Upper lobe of left lung (tissue), 6 donors: Measurements from ENCODE around the gene KIAA0232. TPM values are rescaled to one million over a fixed set of nuclear protein-coding genes. Genes with fewer than 3 reads are reported as not detected.

Experiments
- ATAC-seq, 2 donors: fragments of 200-7000 bp; cut with Tn5 transposase; one replicate each; pipeline ENCODE4 v1.9.1; 2022; ENCODE audit warnings: mild to moderate bottlenecking in 2 of 2, moderate library complexity in 2 of 2; ENCODE audit not compliant: low FRiP score in 2 of 2
- DNase-seq, 2 donors: peaks; one replicate each; pipeline ENCODE4 v3.0.0-alpha.2; 2019 to 2020
- H3K27ac ChIP-seq, 4 donors: fragments of 200-600 bp; sonication (generic); one replicate each; pipeline ENCODE4 v1.5.1; 2016 to 2019
- H3K27me3 ChIP-seq, 4 donors: fragments of 200-600 bp; sonication (generic); one replicate each; pipeline ENCODE4 v1.5.1; 2017 to 2019
- H3K36me3 ChIP-seq, 4 donors: fragments of 200-600 bp; sonication (generic); one replicate each; pipeline ENCODE4 v1.5.1; 2016 to 2019
- H3K4me1 ChIP-seq, 4 donors: fragments of 200-600 bp; sonication (generic); one replicate each; pipeline ENCODE4 v1.5.1; 2018 to 2019
- H3K4me3 ChIP-seq, 4 donors: fragments of 200-600 bp; sonication (generic); one replicate each; pipeline ENCODE4 v1.5.1; 2017 to 2019; ENCODE audit warnings: mild to moderate bottlenecking in 2 of 4, moderate library complexity in 1 of 4
- H3K9me3 ChIP-seq, 4 donors: fragments of 200-600 bp; sonication (generic); one replicate each; pipeline ENCODE4 v1.5.1; 2018 to 2019
- CTCF ChIP-seq, 6 experiments: fragments of 450-650 bp in 4 of 6; fragments of 200-600 bp in 2 of 6; sonication (generic) in 2 of 6; IDR thresholded peaks; one replicate each; pipeline ENCODE4 v1.5.1; 2016 to 2019; ENCODE audit warnings: antibody characterized with exemption in 6 of 6
- EP300 ChIP-seq, 4 donors: sonication (generic); formaldehyde crosslinking; IDR thresholded peaks; one replicate each; pipeline ENCODE4 v1.5.1; 2017; ENCODE audit warnings: antibody characterized with exemption in 4 of 4, control low read depth in 2 of 4
- POLR2A ChIP-seq, 4 donors: fragments of 450-650 bp; IDR thresholded peaks; one replicate each; pipeline ENCODE4 v1.5.1; 2016 to 2017; ENCODE audit warnings: antibody characterized with exemption in 4 of 4, mild to moderate bottlenecking in 2 of 4
- POLR2AphosphoS5 ChIP-seq, 2 donors: sonication (generic); formaldehyde crosslinking; IDR thresholded peaks; one replicate each; pipeline ENCODE4 v1.5.1; 2017; ENCODE audit warnings: antibody characterized with exemption in 2 of 2
- WGBS, 2 donors: methylation state at CpG; one replicate each; pipeline ENCODE4 v1.1.5; 2017 to 2018; 5-methylcytosine and 5-hydroxymethylcytosine counted together
- total RNA-seq, 6 donors: library from RNA; depleted of rRNA in 4 of 6; stranded (reverse); fragments of >200 nt in 4 of 6; gene quantifications; one replicate each; pipeline versions ENCODE4 v1.1.0 to v1.2.1, GENCODE V29; 2016 to 2021
- donor health status: DM: no; HTN: no; CAD: no; lungs with moderate emphysema.
- donor health status: DM: no; HTN: yes; CAD: no; lungs with severe emphysema.

Gene KIAA0232
- total RNA-seq, 6 donors from 2014 or later, result 22.6 to 45.0 (median 24.4) TPM

GRCh38 chr4:6847178-6847577 lies 64.7 kb downstream of the KIAA0232 start:
- TF ChIP-seq CTCF (IDR thresholded peaks at IDR 0.05), result no peak
- TF ChIP-seq EP300 (IDR thresholded peaks at IDR 0.05), result no peak
- TF ChIP-seq POLR2AphosphoS5 (IDR thresholded peaks at IDR 0.05), result no peak
- TF ChIP-seq POLR2A (IDR thresholded peaks at IDR 0.05), result no peak
- Histone ChIP-seq H3K4me3 (no peak overlapping the region), H3K27me3 (no peaks in the 10 kb centered on the region), H3K27ac (no peak overlapping the region), H3K4me1 (no peaks in the 10 kb centered on the region), H3K9me3 (peaks cover 0 to under 1% (median 0%) of the 10 kb centered on the region in 4 donors), H3K36me3 (peaks cover 0 to 40% (median 16%) of the 10 kb centered on the region in 4 donors)
- DNase-seq, result no peak
- 42 to 48% methylated on average over 2 of the region's 2 CpGs for WGBS, 2 donors
- no peak for ATAC-seq

GRCh38 chr4:6848717-6849305 lies 66.3 kb downstream of the KIAA0232 start:
- Histone ChIP-seq H3K27ac (no peak overlapping the region), H3K4me1 (peaks cover 0 to under 1% (median 0%) of the 10 kb centered on the region in 4 donors), H3K9me3 (peaks cover 0 to 9% (median 7%) of the 10 kb centered on the region in 4 donors), H3K4me3 (no peak overlapping the region), H3K36me3 (peaks cover 0 to 34% (median 13%) of the 10 kb centered on the region in 4 donors), H3K27me3 (no peaks in the 10 kb centered on the region)
- no peak for DNase-seq
- no peak for ATAC-seq
- TF ChIP-seq CTCF (IDR thresholded peaks at IDR 0.05) (no peak), POLR2A (IDR thresholded peaks at IDR 0.05) (no peak), POLR2AphosphoS5 (IDR thresholded peaks at IDR 0.05) (no peak), EP300 (IDR thresholded peaks at IDR 0.05) (no peak)
- WGBS, 2 donors, result 85 to 90% methylated on average over 3 of the region's 3 CpGs

DNA sequence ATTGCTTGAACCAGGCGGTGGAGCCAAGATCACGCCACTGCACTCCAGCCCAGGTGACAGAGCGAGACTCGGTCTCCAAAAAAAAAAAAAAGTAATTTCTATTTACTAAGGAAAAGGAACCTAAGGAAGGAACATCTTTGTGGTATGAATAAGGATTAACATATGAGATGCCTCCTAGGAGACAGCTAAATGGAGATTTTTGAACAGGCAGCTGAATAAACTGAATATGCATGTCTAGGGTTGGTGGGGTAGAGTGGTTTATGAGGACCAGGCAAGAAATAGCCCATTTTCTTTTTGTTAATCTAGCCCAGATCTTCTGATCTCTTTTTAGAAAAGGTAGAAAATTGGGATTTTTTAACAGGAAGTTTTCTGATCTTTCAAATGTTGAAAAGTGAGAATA lies 67.2 kb downstream of the KIAA0232 start:
- H3K9me3 ChIP-seq, result peaks cover 0 to 9% (median 7%) of the 10 kb centered on the region in 4 donors
- peaks cover 0 to 9% (median 5%) of the 10 kb centered on the region in 4 donors for H3K4me1 ChIP-seq
- WGBS, 2 donors, result 96 to 98% methylated on average over 4 of the region's 4 CpGs
- H3K36me3 ChIP-seq, result peaks cover 0 to 26% (median 11%) of the 10 kb centered on the region in 4 donors
- DNase-seq, result no peak
- ATAC-seq, result no peak
- no peaks in the 10 kb centered on the region for H3K27me3 ChIP-seq
- TF ChIP-seq POLR2A (IDR thresholded peaks at IDR 0.05), result no peak
- TF ChIP-seq EP300 (IDR thresholded peaks at IDR 0.05), result no peak
- no peak for TF ChIP-seq POLR2AphosphoS5 (IDR thresholded peaks at IDR 0.05)
- no peak for TF ChIP-seq CTCF (IDR thresholded peaks at IDR 0.05)
- H3K4me3 ChIP-seq, result no peak overlapping the region
- H3K27ac ChIP-seq, result no peak overlapping the region

DNA sequence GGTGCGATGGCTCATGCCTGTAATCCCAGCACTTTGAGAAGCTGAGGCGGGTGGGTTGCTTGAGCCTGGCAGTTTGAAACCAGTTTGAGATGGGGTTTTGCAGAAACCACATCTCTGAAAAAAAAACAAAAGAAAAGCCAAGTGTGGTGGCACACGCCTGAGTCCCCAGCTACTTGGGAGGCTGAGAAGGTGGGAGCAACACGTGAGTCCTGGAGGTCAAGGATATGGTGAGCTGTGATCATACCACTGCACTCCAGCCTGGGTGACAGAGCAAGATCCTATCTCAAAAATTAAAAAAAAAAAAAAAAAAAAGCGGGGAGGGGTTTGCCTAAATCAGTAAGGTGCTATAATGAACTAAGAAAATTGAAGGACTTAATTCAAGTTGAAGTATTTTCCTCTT lies 68.9 kb downstream of the KIAA0232 start:
- DNase-seq (no peak), ATAC-seq (no peak)
- Histone ChIP-seq H3K36me3 (peaks cover 0 to 20% (median 5%) of the 10 kb centered on the region in 4 donors), H3K27ac (no peak overlapping the region), H3K4me3 (no peak overlapping the region), H3K27me3 (no peaks in the 10 kb centered on the region), H3K9me3 (peaks cover 0 to 9% (median 7%) of the 10 kb centered on the region in 4 donors), H3K4me1 (peaks cover 2 to 17% (median 12%) of the 10 kb centered on the region in 4 donors)
- WGBS, 2 donors, result 91 to 98% methylated on average over 5 of the region's 5 CpGs
- TF ChIP-seq POLR2AphosphoS5 (IDR thresholded peaks at IDR 0.05) (no peak), CTCF (IDR thresholded peaks at IDR 0.05) (no peak), EP300 (IDR thresholded peaks at IDR 0.05) (no peak), POLR2A (IDR thresholded peaks at IDR 0.05) (no peak)

GRCh38 chr4:6851962-6852361 lies 69.4 kb downstream of the KIAA0232 start:
- TF ChIP-seq CTCF (IDR thresholded peaks at IDR 0.05), result no peak
- no peak for TF ChIP-seq EP300 (IDR thresholded peaks at IDR 0.05)
- TF ChIP-seq POLR2A (IDR thresholded peaks at IDR 0.05), result no peak
- TF ChIP-seq POLR2AphosphoS5 (IDR thresholded peaks at IDR 0.05), result no peak
- DNase-seq (no peak), ATAC-seq (no peak)
- peaks cover 0 to 9% (median 7%) of the 10 kb centered on the region in 4 donors for H3K9me3 ChIP-seq
- H3K27me3 ChIP-seq, result no peaks in the 10 kb centered on the region
- peaks cover 2 to 17% (median 12%) of the 10 kb centered on the region in 4 donors for H3K4me1 ChIP-seq
- H3K36me3 ChIP-seq, result peaks cover 0 to 20% (median 5%) of the 10 kb centered on the region in 4 donors
- H3K4me3 ChIP-seq, result no peak overlapping the region
- H3K27ac ChIP-seq, result no peak overlapping the region
- WGBS, 2 donors, result 81 to 89% methylated on average over 2 of the region's 2 CpGs
